ENCODE results near the gene SUSD5.

- TF ChIP-seq CTCF (IDR thresholded peaks at IDR 0.05; ENCODE audit: insufficient read depth, low read length, poor library complexity, severe bottlenecking) (peak; percentile 77), EZH2phosphoT487 (conservative IDR thresholded peaks at IDR 0.05; ENCODE audit: low read length) (no peak)
Measured at GRCh38 chr3:33131331-33132018, 87.1 kb downstream of the SUSD5 start.

All from SU-DHL-6 (cell line).